Kidney (tissue), 14 donors: Measurements from ENCODE around the gene NPTX1. TPM values are rescaled to one million over a fixed set of nuclear protein-coding genes. Genes with fewer than 3 reads are reported as not detected.

ENCODE experiments used
- DNase-seq, 5 donors: peaks; one replicate each; pipeline ENCODE4 v3.0.0-alpha.2; 2013 to 2020
- FAIRE-seq: peaks from 2 replicates; lab custom pipeline; 2012; peaks lifted over from hg19 to GRCh38; lab: Jason Lieb, UNC
- H3K27ac ChIP-seq, 2 donors: one replicate each; pipeline ENCODE4 v1.7.0; 2013; ENCODE audit warnings: low read depth in 2 of 2, low read length in 2 of 2, inconsistent platforms in 1 of 2
- H3K27me3 ChIP-seq: one replicate; pipeline ENCODE4 v1.7.1; 2013; ENCODE audit warnings: low read length, inconsistent platforms; ENCODE audit not compliant: control insufficient read depth, insufficient read depth
- H3K36me3 ChIP-seq, 3 donors: one replicate each; pipeline versions ENCODE4 v1.7.0 to v1.7.1; 2013; ENCODE audit warnings: low read length in 3 of 3, control low read depth in 1 of 3, inconsistent platforms in 1 of 3; ENCODE audit not compliant: insufficient read depth in 3 of 3, control insufficient read depth in 2 of 3
- H3K4me1 ChIP-seq, 3 donors: one replicate each; pipeline versions ENCODE4 v1.7.0 to v1.7.1; 2013; ENCODE audit warnings: low read length in 3 of 3, inconsistent platforms in 1 of 3, low read depth in 1 of 3; ENCODE audit not compliant: control insufficient read depth in 2 of 3, insufficient read depth in 2 of 3
- H3K4me3 ChIP-seq, 3 donors: one replicate each; pipeline versions ENCODE4 v1.7.0 to v1.8.1; 2013; ENCODE audit warnings: low read length in 3 of 3, control low read depth in 1 of 3, inconsistent platforms in 1 of 3
- H3K9ac ChIP-seq, 3 donors: one replicate each; pipeline versions ENCODE4 v1.7.0 to v1.7.1; 2013; ENCODE audit warnings: low read length in 3 of 3, control low read depth in 1 of 3, inconsistent platforms in 1 of 3
- H3K9me3 ChIP-seq, 3 donors: one replicate each; pipeline versions ENCODE4 v1.7.0 to v1.7.1; 2013; ENCODE audit warnings: low read length in 3 of 3, control low read depth in 1 of 3, inconsistent platforms in 1 of 3; ENCODE audit not compliant: control insufficient read depth in 2 of 3, insufficient read depth in 1 of 3
- intact Hi-C: fragments of 100-400 bp; cut with DNase I; formaldehyde crosslinking; loops from one replicate; pipeline ENCODE4 v1.11.1; 2022
- polyA plus RNA-seq: library from polyadenylated mRNA; stranded (reverse); fragments of 350-450 nt; fragmentation: Illumina TruSeq; extraction: RNeasy Lipid Tissue Mini Kit (QIAGEN cat#74804); gene quantifications from one replicate; pipeline ENCODE4 v1.2.3, GENCODE V29; 2014; ENCODE audit warnings: low read depth, low replicate concordance; ENCODE audit not compliant: insufficient read depth
- total RNA-seq: library from RNA; stranded (reverse); fragmentation: NEBNext Ultra II Directional; extraction: Animal tissue kit (Norgen Biotek cat#: 25700); gene quantifications from one replicate; pipeline ENCODE4 v1.2.1, GENCODE V29; 2021
- TF ChIP-seq, protein P1 (sequence below): IDR thresholded peaks from 3 replicates; pipeline ENCODE4 v1.5.1; 2012; ENCODE audit warnings: mild to moderate bottlenecking, moderate library complexity, borderline replicate concordance; ENCODE audit not compliant: insufficient read depth; ENCODE audit errors: extremely low read depth
- donor health status: control.
- donor health status: control.
- donor health status: control.
- donor health status: control.
- donor health status: control.
- donor health status: DM: yes; HTN: yes; CAD: no.
- donor health status: Normal renal cell carcinoma (clear cell type).

Gene NPTX1
- total and polyA plus RNA-seq, 2 donors from 2014 or later: 0.31 to 0.39 TPM

DNA sequence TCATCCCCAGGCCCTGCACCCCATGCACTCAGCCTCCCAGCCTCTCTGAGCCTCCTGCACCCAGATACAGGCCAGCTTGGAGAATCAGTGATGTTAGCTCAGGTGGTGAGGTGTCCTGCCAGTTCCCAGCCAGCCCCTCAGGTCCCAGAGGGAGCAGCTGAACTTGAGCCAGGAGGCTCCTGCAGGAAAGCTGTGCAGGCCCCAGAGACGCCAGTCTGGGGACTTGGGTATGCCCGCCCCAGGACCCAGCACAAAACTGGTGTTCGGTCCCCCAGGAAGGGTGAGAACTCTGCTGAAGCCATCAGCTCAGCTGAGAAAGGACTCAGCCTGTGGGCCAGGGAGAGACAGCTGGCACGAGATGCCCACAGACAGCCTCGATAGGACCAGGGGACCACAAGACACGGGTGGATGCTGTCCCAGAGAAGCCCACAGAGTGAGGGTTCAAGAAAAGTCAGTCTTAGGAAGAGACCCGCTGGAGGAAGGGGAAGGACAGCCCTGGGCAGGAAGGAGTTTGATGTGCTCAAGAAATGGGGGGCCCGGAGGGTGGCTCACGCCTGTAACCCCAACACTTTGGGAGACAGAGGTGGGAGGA, 50.5 kb downstream of the NPTX1 start:
- FAIRE-seq (no peak), DNase-seq (peak in 1 of 5 donors; percentile 63)
- Histone ChIP-seq H3K9ac (no peak overlapping the region), H3K27me3 (no peaks in the 10 kb centered on the region), H3K9me3 (no peaks in the 10 kb centered on the region), H3K36me3 (no peaks in the 10 kb centered on the region), H3K4me3 (no peak overlapping the region), H3K27ac (no peak overlapping the region), H3K4me1 (peaks cover 0 to 5% (median 0%) of the 10 kb centered on the region in 3 donors)
- intact Hi-C loops: loop anchor here (5.0 to 10.0 kb wide), 3 partner anchors 149 to 556 kb away; no protein-coding TSS in a partner anchor
- TF ChIP-seq, protein P1, sequence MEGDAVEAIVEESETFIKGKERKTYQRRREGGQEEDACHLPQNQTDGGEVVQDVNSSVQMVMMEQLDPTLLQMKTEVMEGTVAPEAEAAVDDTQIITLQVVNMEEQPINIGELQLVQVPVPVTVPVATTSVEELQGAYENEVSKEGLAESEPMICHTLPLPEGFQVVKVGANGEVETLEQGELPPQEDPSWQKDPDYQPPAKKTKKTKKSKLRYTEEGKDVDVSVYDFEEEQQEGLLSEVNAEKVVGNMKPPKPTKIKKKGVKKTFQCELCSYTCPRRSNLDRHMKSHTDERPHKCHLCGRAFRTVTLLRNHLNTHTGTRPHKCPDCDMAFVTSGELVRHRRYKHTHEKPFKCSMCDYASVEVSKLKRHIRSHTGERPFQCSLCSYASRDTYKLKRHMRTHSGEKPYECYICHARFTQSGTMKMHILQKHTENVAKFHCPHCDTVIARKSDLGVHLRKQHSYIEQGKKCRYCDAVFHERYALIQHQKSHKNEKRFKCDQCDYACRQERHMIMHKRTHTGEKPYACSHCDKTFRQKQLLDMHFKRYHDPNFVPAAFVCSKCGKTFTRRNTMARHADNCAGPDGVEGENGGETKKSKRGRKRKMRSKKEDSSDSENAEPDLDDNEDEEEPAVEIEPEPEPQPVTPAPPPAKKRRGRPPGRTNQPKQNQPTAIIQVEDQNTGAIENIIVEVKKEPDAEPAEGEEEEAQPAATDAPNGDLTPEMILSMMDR: no peak

DNA sequence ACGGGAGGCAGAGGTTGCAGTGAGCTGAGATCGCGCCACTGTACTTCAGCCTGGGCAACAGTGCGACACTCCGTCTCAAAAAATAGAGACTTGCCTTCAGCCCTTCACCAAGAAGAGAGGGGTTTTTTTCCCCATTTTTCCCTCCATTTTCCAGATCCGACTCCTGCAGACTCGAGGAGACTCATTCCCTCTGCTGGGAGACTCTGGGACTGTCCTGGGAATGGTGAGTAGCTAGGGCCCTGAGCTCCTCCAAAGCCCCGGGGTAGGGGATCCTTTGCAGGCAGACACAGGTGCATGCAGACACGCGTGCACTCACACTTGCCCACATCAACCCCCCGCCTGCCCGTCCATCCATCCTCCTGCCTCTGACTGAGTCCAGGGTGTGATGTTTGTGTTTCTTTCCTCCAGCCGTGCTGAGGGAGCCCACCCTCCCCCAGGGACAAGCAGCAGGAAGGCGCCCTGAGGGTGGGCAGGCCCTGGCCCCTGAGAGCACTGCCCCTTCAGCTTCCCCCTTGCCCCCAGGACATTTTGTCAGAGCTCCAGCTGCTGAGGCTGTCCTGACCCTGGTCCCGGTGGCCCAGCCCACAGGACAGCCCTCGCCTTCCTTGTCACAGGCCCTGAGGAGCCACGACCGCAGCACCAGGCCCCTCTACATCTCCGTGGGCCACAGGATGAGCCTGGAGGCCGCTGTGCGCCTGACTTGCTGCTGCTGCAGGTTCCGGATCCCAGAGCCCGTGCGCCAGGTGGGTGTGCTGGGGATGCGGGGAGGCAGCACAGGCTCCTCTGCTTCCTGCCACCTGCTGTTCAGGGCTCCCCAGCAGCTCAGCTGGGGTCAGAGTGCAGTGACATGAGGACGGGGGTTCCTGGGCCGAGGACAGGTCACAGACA, 51.3 kb downstream of the NPTX1 start:
- DNase-seq: peak in 1 of 5 donors; percentile 66
- H3K27ac ChIP-seq: no peak overlapping the region
- no peak overlapping the region for H3K9ac ChIP-seq
- no peaks in the 10 kb centered on the region for H3K9me3 ChIP-seq
- no peaks in the 10 kb centered on the region for H3K36me3 ChIP-seq
- no peaks in the 10 kb centered on the region for H3K27me3 ChIP-seq
- no peak overlapping the region for H3K4me3 ChIP-seq
- no peak for FAIRE-seq
- H3K4me1 ChIP-seq: peaks cover 0 to 5% (median 0%) of the 10 kb centered on the region in 3 donors
- intact Hi-C loops: loop anchor here (5.0 to 10.0 kb wide), 3 partner anchors 150 to 557 kb away; no protein-coding TSS in a partner anchor
- TF ChIP-seq, protein P1: no peak

DNA sequence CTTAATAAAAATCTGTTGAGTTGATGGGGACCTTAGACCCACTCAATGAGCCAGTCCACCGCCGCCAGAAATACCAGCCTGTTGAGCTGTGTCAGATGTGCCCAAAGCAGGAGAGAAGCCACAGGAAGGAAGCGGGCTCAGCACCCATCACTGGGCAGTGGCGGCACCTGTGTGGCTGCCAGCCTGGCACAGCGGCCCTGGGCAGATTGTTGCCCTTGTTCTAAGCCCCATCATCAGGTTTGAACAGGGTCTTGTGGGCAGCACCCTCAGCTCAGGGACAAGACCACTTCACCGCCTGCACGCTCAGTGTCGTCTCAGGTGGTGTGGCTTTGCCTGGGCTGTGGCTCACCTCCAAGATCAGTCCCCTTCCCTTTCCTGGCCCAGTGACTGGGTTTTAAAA, 52.1 kb downstream of the NPTX1 start:
- Histone ChIP-seq H3K4me3 (no peak overlapping the region), H3K36me3 (peaks cover 0 to 3% (median 0%) of the 10 kb centered on the region in 3 donors), H3K27me3 (no peaks in the 10 kb centered on the region), H3K4me1 (peaks cover 0 to 5% (median 0%) of the 10 kb centered on the region in 3 donors), H3K9ac (no peak overlapping the region), H3K9me3 (no peaks in the 10 kb centered on the region), H3K27ac (no peak overlapping the region)
- DNase-seq: peak in 1 of 5 donors; percentile 39
- intact Hi-C loops: loop anchor here (10.0 kb wide), 2 partner anchors 151 to 541 kb away; no protein-coding TSS in a partner anchor
- no peak for FAIRE-seq
- TF ChIP-seq, protein P1: no peak
